BLaER1 treated with 17β-estradiol and CSF1 and Interleukin-3, amounts not matched to agents 10 nM and 100 nM (cell line): ENCODE data around the gene PSD4.

Experiments
- H3K27ac ChIP-seq, 11 experiments: shearing (Covaris generic); formaldehyde crosslinking; 2 replicates each; pipeline ENCODE4 v1.8.1; 2022
- H3K27me3 ChIP-seq, 11 experiments: shearing (Covaris generic); formaldehyde crosslinking; 2 replicates each; pipeline ENCODE4 v1.8.1; 2022
- H3K36me3 ChIP-seq, 11 experiments: shearing (Covaris generic); formaldehyde crosslinking; 2 replicates each; pipeline ENCODE4 v1.8.1; 2022
- H3K4me1 ChIP-seq, 10 experiments: shearing (Covaris generic); formaldehyde crosslinking; 2 replicates each; pipeline ENCODE4 v1.8.1; 2022
- H3K4me2 ChIP-seq, 11 experiments: shearing (Covaris generic); formaldehyde crosslinking; 2 replicates each; pipeline ENCODE4 v1.8.1; 2022
- H3K4me3 ChIP-seq, 10 experiments: shearing (Covaris generic); formaldehyde crosslinking; 2 replicates each; pipeline ENCODE4 v1.8.1; 2022
- H3K9ac ChIP-seq, 11 experiments: shearing (Covaris generic); formaldehyde crosslinking; 2 replicates each; pipeline ENCODE4 v1.8.1; 2022
- H3K9me3 ChIP-seq, 11 experiments: shearing (Covaris generic); formaldehyde crosslinking; replicated peaks in 1 of 11; 2 replicates each; pipeline ENCODE4 v1.8.1; 2022
- H4K20me1 ChIP-seq, 11 experiments: shearing (Covaris generic); formaldehyde crosslinking; 2 replicates each; pipeline ENCODE4 v1.8.1; 2022
- Cebpa-rat ChIP-seq, 11 experiments: shearing (Covaris generic); IDR thresholded peaks; 2 replicates each; pipeline ENCODE4 v1.8.1; 2022

PSD4 gene

GRCh38 chr2:113252047-113252590 is 78.3 kb downstream of the PSD4 start:
- no peaks in the 10 kb centered on the region for H3K27me3 ChIP-seq
- peak overlapping the region in 8 of 11 experiments; percentile 53 to 89 (median 76); a peak in 10 of 22 replicates for H3K4me2 ChIP-seq
- H3K9ac ChIP-seq: no peak overlapping the region
- H4K20me1 ChIP-seq: peaks cover 0 to 11% (median 0%) of the 10 kb centered on the region in 11 experiments; a peak in 2 of 22 replicates
- H3K36me3 ChIP-seq: peaks cover 0 to 22% (median 14%) of the 10 kb centered on the region in 11 experiments; a peak in 12 of 22 replicates
- H3K4me3 ChIP-seq: no peak overlapping the region
- H3K9me3 ChIP-seq: peaks cover 0 to 10% (median 0%) of the 10 kb centered on the region in 11 experiments; a peak in 3 of 22 replicates
- no peak for TF ChIP-seq Cebpa-rat (IDR thresholded peaks at IDR 0.05)
- H3K4me1 ChIP-seq: peaks cover 29 to 70% (median 48%) of the 10 kb centered on the region in 10 experiments
- no peak overlapping the region for H3K27ac ChIP-seq

- H3K4me3 ChIP-seq: no peak overlapping the region
- H3K36me3 ChIP-seq: peaks cover 0 to 22% (median 12%) of the 10 kb centered on the region in 11 experiments; a peak in 12 of 22 replicates
- no peak overlapping the region for H3K9ac ChIP-seq
- H3K27me3 ChIP-seq: no peaks in the 10 kb centered on the region
- TF ChIP-seq Cebpa-rat (IDR thresholded peaks at IDR 0.05): no peak
- peaks cover 41 to 80% (median 62%) of the 10 kb centered on the region in 10 experiments for H3K4me1 ChIP-seq
- peak overlapping the region in 2 of 11 experiments; percentile 3 to 22; a peak in 1 of 22 replicates for H3K4me2 ChIP-seq
- H4K20me1 ChIP-seq: peaks cover 0 to 11% (median 0%) of the 10 kb centered on the region in 11 experiments; a peak in 3 of 22 replicates
- H3K27ac ChIP-seq: no peak overlapping the region
- H3K9me3 ChIP-seq: peaks cover 0 to 10% (median 0%) of the 10 kb centered on the region in 11 experiments; a peak in 3 of 22 replicates
Measured at GRCh38 chr2:113253453-113253852, 79.7 kb downstream of the PSD4 start.

- Histone ChIP-seq H3K4me2 (peak overlapping the region in 10 of 11 experiments; percentile 13 to 89 (median 60); a peak in 16 of 22 replicates), H4K20me1 (peaks cover 0 to 11% (median 0%) of the 10 kb centered on the region in 11 experiments; a peak in 3 of 22 replicates), H3K9ac (no peak overlapping the region; a peak in 1 of 22 replicates), H3K36me3 (peaks cover 6 to 31% (median 22%) of the 10 kb centered on the region in 11 experiments; a peak in 16 of 22 replicates), H3K4me3 (no peak overlapping the region), H3K27ac (peak overlapping the region in 6 of 11 experiments; percentile 8 to 35 (median 20); a peak in 6 of 22 replicates), H3K4me1 (peaks cover 41 to 82% (median 64%) of the 10 kb centered on the region in 10 experiments), H3K27me3 (no peaks in the 10 kb centered on the region), H3K9me3 (peaks cover 0 to 10% (median 0%) of the 10 kb centered on the region in 11 experiments; a peak in 3 of 22 replicates)
- no peak for TF ChIP-seq Cebpa-rat (IDR thresholded peaks at IDR 0.05)
Measured at GRCh38 chr2:113255140-113256070, 81.6 kb downstream of the PSD4 start.

- TF ChIP-seq Cebpa-rat (IDR thresholded peaks at IDR 0.05): no peak
Measured at GRCh38 chr2:113257516-113258264, 83.9 kb downstream of the PSD4 start.

GRCh38 chr2:113258471-113259147 is 84.8 kb downstream of the PSD4 start:
- H3K36me3 ChIP-seq: peaks cover 6 to 29% (median 18%) of the 10 kb centered on the region in 11 experiments; a peak in 18 of 22 replicates
- no peaks in the 10 kb centered on the region; a peak in 4 of 22 replicates for H4K20me1 ChIP-seq
- no peaks in the 10 kb centered on the region for H3K27me3 ChIP-seq
- TF ChIP-seq Cebpa-rat (IDR thresholded peaks at IDR 0.05): no peak
- peaks cover 25 to 80% (median 64%) of the 10 kb centered on the region in 10 experiments for H3K4me1 ChIP-seq
- H3K9ac ChIP-seq: no peak overlapping the region
- H3K4me2 ChIP-seq: peak overlapping the region in 10 of 11 experiments; percentile 73 to 89 (median 85); a peak in 19 of 22 replicates
- no peak overlapping the region for H3K4me3 ChIP-seq
- peak overlapping the region in 8 of 11 experiments; percentile 22 to 63 (median 27); a peak in 12 of 22 replicates for H3K27ac ChIP-seq
- H3K9me3 ChIP-seq: peaks cover 0 to 10% (median 0%) of the 10 kb centered on the region in 11 experiments; a peak in 3 of 22 replicates

More at GRCh38 chr2:113257516-113258264, 83.9 kb downstream of the PSD4 start:
- peak overlapping the region in 2 of 11 experiments; percentile 21 to 34; a peak in 3 of 22 replicates for H3K9ac ChIP-seq
- H3K27me3 ChIP-seq: no peaks in the 10 kb centered on the region
- peaks cover 6 to 24% (median 19%) of the 10 kb centered on the region in 11 experiments; a peak in 16 of 22 replicates for H3K36me3 ChIP-seq
- H3K4me2 ChIP-seq: peak overlapping the region; percentile 73 to 89 (median 85)
- peak overlapping the region in 9 of 11 experiments; percentile 24 to 67 (median 60); a peak in 17 of 22 replicates for H3K27ac ChIP-seq
- peak overlapping the region in 3 of 10 experiments; percentile 5 to 45 (median 21); a peak in 4 of 20 replicates for H3K4me3 ChIP-seq
- H3K4me1 ChIP-seq: peaks cover 25 to 80% (median 57%) of the 10 kb centered on the region in 10 experiments
- H4K20me1 ChIP-seq: peaks cover 0 to 2% (median 0%) of the 10 kb centered on the region in 11 experiments; a peak in 4 of 22 replicates
- peaks cover 0 to 10% (median 0%) of the 10 kb centered on the region in 11 experiments; a peak in 3 of 22 replicates for H3K9me3 ChIP-seq
